ENCODE data around the gene HS6ST1.

HS6ST1 gene

GRCh38 chr2:128358941-128359731, 40.5 kb upstream of the HS6ST1 start:
- no peak for DNase-seq (ENCODE audit: low read depth)
- H3K4me3 ChIP-seq (ENCODE audit: control insufficient read depth, low read depth, low read length), result no peak overlapping the region
- TF ChIP-seq CTCF (conservative IDR thresholded peaks at IDR 0.05; ENCODE audit: control insufficient read depth, insufficient read depth, low read depth, low read length), result no peak

GRCh38 chr2:128357506-128358370, 39.1 kb upstream of the HS6ST1 start:
- no peak overlapping the region for H3K4me3 ChIP-seq (ENCODE audit: control insufficient read depth, low read depth, low read length)
- no peak for TF ChIP-seq CTCF (conservative IDR thresholded peaks at IDR 0.05; ENCODE audit: control insufficient read depth, insufficient read depth, low read depth, low read length)
- no peak for DNase-seq (ENCODE audit: low read depth)

GRCh38 chr2:128356127-128356526, 37.5 kb upstream of the HS6ST1 start:
- no peak for DNase-seq (ENCODE audit: low read depth)
- H3K4me3 ChIP-seq (ENCODE audit: control insufficient read depth, low read depth, low read length), result no peak overlapping the region
- no peak for TF ChIP-seq CTCF (conservative IDR thresholded peaks at IDR 0.05; ENCODE audit: control insufficient read depth, insufficient read depth, low read depth, low read length)

GRCh38 chr2:128354726-128355470, 36.2 kb upstream of the HS6ST1 start:
- H3K4me3 ChIP-seq (ENCODE audit: control insufficient read depth, low read depth, low read length), result no peak overlapping the region
- TF ChIP-seq CTCF (conservative IDR thresholded peaks at IDR 0.05; ENCODE audit: control insufficient read depth, insufficient read depth, low read depth, low read length), result peak; percentile 54
- peak; percentile 77 for DNase-seq (ENCODE audit: low read depth)

GRCh38 chr2:128354161-128354560, 35.5 kb upstream of the HS6ST1 start:
- DNase-seq (ENCODE audit: low read depth), result no peak
- H3K4me3 ChIP-seq (ENCODE audit: control insufficient read depth, low read depth, low read length), result no peak overlapping the region
- TF ChIP-seq CTCF (conservative IDR thresholded peaks at IDR 0.05; ENCODE audit: control insufficient read depth, insufficient read depth, low read depth, low read length), result no peak

- no peak for TF ChIP-seq CTCF (conservative IDR thresholded peaks at IDR 0.05; ENCODE audit: control insufficient read depth, insufficient read depth, low read depth, low read length)
- H3K4me3 ChIP-seq (ENCODE audit: control insufficient read depth, low read depth, low read length), result no peak overlapping the region
- no peak for DNase-seq (ENCODE audit: low read depth)
These were observed 32.1 kb upstream of the HS6ST1 start for GRCh38 chr2:128350736-128351135.
